ENCODE measurements around the gene ACSS1. TPM values are rescaled to one million over a fixed set of nuclear protein-coding genes. Genes with fewer than 3 reads are reported as not detected.

ACSS1 gene
- total RNA-seq, 1 donor from 2014 or later: 3.7 TPM

GRCh38 chr20:25035921-25036320 is 22.0 kb downstream of the ACSS1 start:
- DNase-seq (ENCODE audit: low spot score in 2 of 2): no peak
- FAIRE-seq: no peak

GRCh38 chr20:25033924-25034300 is 24.0 kb downstream of the ACSS1 start:
- no peak for DNase-seq (ENCODE audit: low spot score in 2 of 2)
- FAIRE-seq: no peak

- FAIRE-seq: no peak
- DNase-seq (ENCODE audit: low spot score in 2 of 2): no peak
Measured at GRCh38 chr20:25033265-25033923, 24.5 kb downstream of the ACSS1 start.

GRCh38 chr20:25032478-25033264 is 25.3 kb downstream of the ACSS1 start:
- FAIRE-seq (no peak), DNase-seq (ENCODE audit: low spot score in 2 of 2) (peak in 1 of 2 donors; percentile 58)

- no peak for DNase-seq (ENCODE audit: low spot score in 2 of 2)
- FAIRE-seq: no peak
Measured at GRCh38 chr20:25032065-25032477, 25.9 kb downstream of the ACSS1 start.

- FAIRE-seq: no peak
- DNase-seq (ENCODE audit: low spot score in 2 of 2): no peak
Measured at GRCh38 chr20:25031241-25031640, 26.7 kb downstream of the ACSS1 start.

- DNase-seq (ENCODE audit: low spot score in 2 of 2) (no peak), FAIRE-seq (no peak)
Measured at GRCh38 chr20:25030649-25031207, 27.2 kb downstream of the ACSS1 start.

GRCh38 chr20:25030007-25030648 is 27.8 kb downstream of the ACSS1 start:
- FAIRE-seq (no peak), DNase-seq (ENCODE audit: low spot score in 2 of 2) (no peak)

GRCh38 chr20:25025986-25026605 is 31.8 kb downstream of the ACSS1 start:
- FAIRE-seq (no peak), DNase-seq (ENCODE audit: low spot score in 2 of 2) (no peak)

- no peak for FAIRE-seq
- DNase-seq (ENCODE audit: low spot score in 2 of 2): no peak
Measured at GRCh38 chr20:25025091-25025861, 32.7 kb downstream of the ACSS1 start.

GRCh38 chr20:25024171-25024570 is 33.8 kb downstream of the ACSS1 start:
- FAIRE-seq: no peak
- no peak for DNase-seq (ENCODE audit: low spot score in 2 of 2)

- DNase-seq (ENCODE audit: low spot score in 2 of 2): no peak
- FAIRE-seq: no peak
Measured at GRCh38 chr20:25023356-25023755, 34.6 kb downstream of the ACSS1 start.

GRCh38 chr20:25022680-25023079 is 35.3 kb downstream of the ACSS1 start:
- FAIRE-seq (no peak), DNase-seq (ENCODE audit: low spot score in 2 of 2) (no peak)

- DNase-seq (ENCODE audit: low spot score in 2 of 2) (no peak), FAIRE-seq (no peak)
Measured at GRCh38 chr20:25021336-25021735, 36.6 kb downstream of the ACSS1 start.

GRCh38 chr20:25020901-25021301 is 37.0 kb downstream of the ACSS1 start:
- DNase-seq (ENCODE audit: low spot score in 2 of 2) (no peak), FAIRE-seq (no peak)

GRCh38 chr20:25020345-25020744 is 37.6 kb downstream of the ACSS1 start:
- FAIRE-seq (no peak), DNase-seq (ENCODE audit: low spot score in 2 of 2) (no peak)

- DNase-seq (ENCODE audit: low spot score in 2 of 2) (no peak), FAIRE-seq (no peak)
Measured at GRCh38 chr20:25019381-25020155, 38.4 kb downstream of the ACSS1 start.

GRCh38 chr20:25018841-25019240 is 39.1 kb downstream of the ACSS1 start:
- FAIRE-seq (no peak), DNase-seq (ENCODE audit: low spot score in 2 of 2) (no peak)

- no peak for DNase-seq (ENCODE audit: low spot score in 2 of 2)
- no peak for FAIRE-seq
Measured at GRCh38 chr20:25018425-25018824, 39.5 kb downstream of the ACSS1 start.

All from frontal cortex (tissue), 4 donors.